ENCODE data around the gene ERC1. TPM values are rescaled to one million over a fixed set of nuclear protein-coding genes. Genes with fewer than 3 reads are reported as not detected.

The ERC1 gene
- total and polyA plus RNA-seq, 9 of the 15 experiments (the other 6 are each of a cell fraction or from before 2014, with no cell fraction given), result 0.74 to 11.8 (median 4.8) TPM

GRCh38 chr12:1195513-1195912 lies 204.5 kb downstream of the ERC1 start:
- Histone ChIP-seq H3K9me3 (replicated peaks; ENCODE audit: control insufficient read depth, insufficient read depth, low read depth, low read length) (peaks cover 2% of the 10 kb centered on the region; the same call in 1 of the 2 replicates), H3K79me2 (ENCODE audit: control insufficient read depth, insufficient read depth, low read length) (no peaks in the 10 kb centered on the region), H3K36me3 (ENCODE audit: control insufficient read depth, insufficient read depth, low read length) (peaks cover 6% of the 10 kb centered on the region; the same call in 1 of the 3 replicates), H3K4me3 (no peak overlapping the region), H3K4me1 (replicated peaks in 1 of 2; ENCODE audit: control insufficient read depth in 2 of 2, insufficient read depth in 2 of 2, low read length in 2 of 2) (no peaks in the 10 kb centered on the region), H3K27ac (ENCODE audit: extremely low read depth, low read depth, low read length) (no peak overlapping the region), H3K9me1 (ENCODE audit: control insufficient read depth, insufficient read depth, low read length) (no peaks in the 10 kb centered on the region), H3K9ac (ENCODE audit: insufficient read depth in 1 of 2, low read depth in 2 of 2, low read length in 2 of 2) (no peak overlapping the region), H3K4me2 (ENCODE audit: insufficient read depth, low read length) (no peak overlapping the region), H4K20me1 (replicated peaks; ENCODE audit: control insufficient read depth, insufficient read depth, low read length) (no peaks in the 10 kb centered on the region), H2AFZ (ENCODE audit: low read depth, low read length) (no peak overlapping the region), H3K27me3 (ENCODE audit: control insufficient read depth in 2 of 2, insufficient read depth in 2 of 2, low read length in 2 of 2) (no peaks in the 10 kb centered on the region)
- no peak for ATAC-seq
- CTCF ChIA-PET (ENCODE audit: low intra/inter-chr PET ratio), result no interaction called here
- DNase-seq (ENCODE audit: extremely low read depth in 1 of 4, low spot score in 3 of 4), result no peak
- WGBS (ENCODE audit: insufficient coverage, low coverage, missing lambda C conversion rate), result 44% methylated on average over 4 of the region's 4 CpGs
- no TSS peak for BruUV-seq (replicated peaks)
- TF ChIP-seq MECOM (CRISPR knock-in tag; IDR thresholded peaks at IDR 0.05) (no peak), GABPA (tag; conservative IDR thresholded peaks at IDR 0.05; ENCODE audit: low read depth) (no peak), NR3C1 (CRISPR knock-in tag; IDR thresholded peaks at IDR 0.05) (no peak), SMC3 (conservative IDR thresholded peaks at IDR 0.05; ENCODE audit: insufficient read depth, low read depth, low read length) (no peak), PHTF2 (CRISPR knock-in tag; IDR thresholded peaks at IDR 0.05) (no peak), BRF2 (IDR thresholded peaks at IDR 0.05; ENCODE audit: borderline replicate concordance, insufficient read depth, insufficient read length) (no peak), CBFA2T2 (conservative IDR thresholded peaks at IDR 0.05) (no peak), TCF3 (CRISPR knock-in tag; IDR thresholded peaks at IDR 0.05) (no peak), MLX (CRISPR knock-in tag; conservative IDR thresholded peaks at IDR 0.05) (no peak), SP1 (CRISPR knock-in tag; IDR thresholded peaks at IDR 0.05) (no peak), NFE2 (IDR thresholded peaks at IDR 0.05; ENCODE audit: low read depth) (no peak)
- in situ Hi-C loops (cut with MboI), result no loop called here
- POLR2A ChIA-PET, result no interaction called here
- no peak for FAIRE-seq
- intact Hi-C loops (cut with micrococcal nuclease), result no loop called here

Data from K562 (cell line).